ENCODE data around the gene LONP2.
"Not testable (repeated sequence)": the region's sequence is repeated elsewhere in the genome, so short reads cannot be mapped to it uniquely, and the experiment has no call there.

LONP2 gene

DNA sequence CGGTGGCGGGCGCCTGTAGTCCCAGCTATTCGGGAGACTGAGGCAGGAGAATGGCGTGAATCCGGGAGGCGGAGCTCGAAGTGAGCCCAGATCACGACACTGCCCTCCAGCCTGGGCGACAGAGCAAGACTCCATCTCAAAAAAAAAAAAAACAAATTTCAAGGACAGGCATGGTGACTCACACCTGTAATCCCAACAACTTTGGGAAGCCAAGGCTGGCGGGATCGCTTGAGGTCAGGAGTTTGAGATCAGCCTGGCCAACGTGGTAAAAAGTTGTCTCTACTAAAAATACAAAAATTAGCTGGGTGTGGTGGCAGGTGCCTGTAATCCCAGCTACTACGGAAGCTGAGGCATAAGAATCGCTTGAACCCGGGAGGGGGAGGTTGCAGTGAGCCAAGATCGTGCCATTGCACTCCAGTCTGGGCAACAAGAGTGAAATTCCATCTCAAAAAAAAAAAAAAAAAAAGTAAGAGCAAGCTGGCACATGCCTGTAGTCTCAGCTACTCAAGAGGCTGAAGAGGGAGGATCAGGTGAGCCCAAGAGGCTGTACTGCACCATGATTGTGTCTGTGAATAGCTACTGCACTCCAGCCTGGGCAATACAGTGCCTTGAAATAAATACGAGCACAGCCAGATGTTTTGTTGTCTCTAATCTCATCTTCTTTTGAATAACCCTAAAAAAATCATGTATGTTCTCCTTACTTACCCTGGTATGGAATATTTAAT is 126.7 kb downstream of the LONP2 start:
- not testable (repeated sequence) for DNase-seq

DNA sequence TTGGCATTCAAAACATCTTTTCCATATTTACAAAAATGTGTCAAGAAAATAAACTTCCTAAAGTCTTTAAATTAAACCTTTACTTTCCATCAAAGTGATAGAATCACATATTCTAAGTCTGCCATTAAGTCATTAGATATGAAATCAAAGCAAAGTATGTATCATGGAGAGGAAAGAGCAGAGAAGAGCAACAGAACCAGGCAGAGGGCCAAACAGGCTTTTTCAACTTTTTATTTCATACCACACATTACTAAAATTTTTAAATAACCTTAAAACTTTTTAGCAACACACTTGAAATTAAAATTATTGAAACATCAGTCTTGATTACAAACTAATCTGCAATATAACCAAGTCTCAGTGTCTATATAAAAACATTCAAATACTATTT is 127.3 kb downstream of the LONP2 start:
- DNase-seq, result no peak

DNA sequence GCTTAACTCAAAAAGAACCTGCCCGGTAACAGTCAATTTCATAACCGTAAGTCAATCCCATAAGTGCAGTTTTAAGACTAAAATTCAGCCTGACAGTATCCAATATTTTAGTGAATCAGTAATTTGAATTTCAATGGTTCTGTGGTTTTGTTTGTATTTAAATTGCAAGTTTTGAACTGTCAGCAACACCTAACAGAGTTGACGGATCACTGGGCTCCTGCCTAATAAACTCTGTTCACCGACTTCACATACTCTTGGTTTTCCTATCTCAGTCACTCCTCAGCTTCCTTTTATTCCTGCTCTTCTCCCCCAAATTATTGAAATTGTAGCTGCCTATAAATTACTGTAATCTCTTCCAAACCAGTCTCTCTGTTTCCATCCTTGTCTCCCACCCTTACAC is 128.6 kb downstream of the LONP2 start:
- DNase-seq, result no peak

DNA sequence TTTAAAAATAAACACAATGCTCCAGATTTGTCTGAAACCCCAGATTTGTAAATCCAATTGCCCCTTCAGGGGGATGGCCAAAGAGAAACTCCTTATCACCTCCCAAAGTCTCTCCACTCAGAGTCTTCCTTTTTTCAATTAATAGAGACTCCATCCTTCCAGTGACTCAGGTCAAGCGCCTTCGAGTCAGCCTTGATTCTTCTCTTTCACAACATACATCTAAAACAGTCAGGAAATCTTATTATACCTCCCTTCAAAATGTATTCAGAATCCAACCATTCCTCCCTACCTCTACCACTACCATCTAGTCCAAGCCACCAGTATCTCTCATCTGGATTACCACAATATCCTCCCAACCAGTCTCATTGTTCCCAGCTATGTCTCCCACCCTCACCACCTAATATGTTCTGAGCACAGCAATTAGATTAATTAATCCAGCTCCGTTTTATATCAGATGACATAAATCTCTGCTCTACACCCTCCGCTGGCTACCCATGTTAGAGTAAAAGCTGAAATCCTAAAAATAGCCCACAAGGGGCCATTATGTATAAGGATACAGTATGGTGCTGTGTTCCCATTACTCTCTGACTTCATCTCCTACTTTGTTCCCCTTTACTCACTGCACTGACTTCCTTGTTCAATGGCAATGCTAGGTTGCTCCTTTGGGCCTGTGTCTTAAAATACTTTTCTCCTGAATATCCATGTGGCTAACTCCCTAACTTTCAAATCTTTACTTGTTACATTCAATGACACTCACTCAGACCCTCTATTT is 129.3 kb downstream of the LONP2 start:
- DNase-seq, result no peak

DNA sequence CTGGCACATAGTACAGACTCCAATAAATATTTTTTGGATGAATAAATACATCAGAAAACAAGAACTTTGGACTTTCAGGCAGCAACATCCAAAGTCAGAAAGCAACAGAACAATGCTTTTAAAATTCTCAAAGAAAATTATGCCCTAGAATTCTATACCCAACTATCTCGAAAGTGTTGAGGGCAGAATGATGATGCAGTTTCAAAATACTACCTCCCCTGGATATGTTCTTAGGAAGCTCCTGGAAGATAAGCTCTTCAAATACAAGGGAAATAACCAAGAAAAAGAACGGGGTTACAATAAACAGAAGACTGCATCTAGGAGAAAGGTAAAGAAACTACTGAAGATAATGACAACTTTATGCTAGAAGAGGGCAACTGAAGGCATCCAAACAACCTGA is 130.2 kb downstream of the LONP2 start:
- DNase-seq, result no peak

DNA sequence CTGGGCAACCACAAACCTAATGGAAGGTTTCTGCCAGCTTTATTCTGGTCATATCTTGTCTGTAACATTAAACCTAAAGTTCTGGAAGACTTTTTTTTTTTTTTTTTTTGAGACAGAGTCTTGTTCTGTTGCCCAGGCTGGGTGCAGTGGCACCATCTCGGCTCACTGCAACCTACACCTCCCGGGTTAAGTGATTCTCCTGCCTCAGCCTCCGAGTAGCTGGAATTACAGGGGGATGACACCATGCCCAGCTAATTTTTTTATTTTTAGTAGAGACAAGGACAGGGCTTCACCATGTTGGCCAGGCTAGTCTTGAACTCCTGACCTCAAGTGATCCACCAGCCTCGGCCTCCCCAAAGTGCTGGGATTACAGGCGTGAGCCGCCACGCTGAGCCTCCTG is 133.2 kb downstream of the LONP2 start:
- DNase-seq, result not testable (repeated sequence)

- DNase-seq, result no peak
These were observed 134.2 kb downstream of the LONP2 start for GRCh38 chr16:48378276-48378675.

GRCh38 chr16:48378836-48379235 is 134.7 kb downstream of the LONP2 start:
- no peak for DNase-seq

GRCh38 chr16:48381201-48381600 is 137.1 kb downstream of the LONP2 start:
- no peak for DNase-seq

GRCh38 chr16:48382131-48382530 is 138.0 kb downstream of the LONP2 start:
- no peak for DNase-seq

DNA sequence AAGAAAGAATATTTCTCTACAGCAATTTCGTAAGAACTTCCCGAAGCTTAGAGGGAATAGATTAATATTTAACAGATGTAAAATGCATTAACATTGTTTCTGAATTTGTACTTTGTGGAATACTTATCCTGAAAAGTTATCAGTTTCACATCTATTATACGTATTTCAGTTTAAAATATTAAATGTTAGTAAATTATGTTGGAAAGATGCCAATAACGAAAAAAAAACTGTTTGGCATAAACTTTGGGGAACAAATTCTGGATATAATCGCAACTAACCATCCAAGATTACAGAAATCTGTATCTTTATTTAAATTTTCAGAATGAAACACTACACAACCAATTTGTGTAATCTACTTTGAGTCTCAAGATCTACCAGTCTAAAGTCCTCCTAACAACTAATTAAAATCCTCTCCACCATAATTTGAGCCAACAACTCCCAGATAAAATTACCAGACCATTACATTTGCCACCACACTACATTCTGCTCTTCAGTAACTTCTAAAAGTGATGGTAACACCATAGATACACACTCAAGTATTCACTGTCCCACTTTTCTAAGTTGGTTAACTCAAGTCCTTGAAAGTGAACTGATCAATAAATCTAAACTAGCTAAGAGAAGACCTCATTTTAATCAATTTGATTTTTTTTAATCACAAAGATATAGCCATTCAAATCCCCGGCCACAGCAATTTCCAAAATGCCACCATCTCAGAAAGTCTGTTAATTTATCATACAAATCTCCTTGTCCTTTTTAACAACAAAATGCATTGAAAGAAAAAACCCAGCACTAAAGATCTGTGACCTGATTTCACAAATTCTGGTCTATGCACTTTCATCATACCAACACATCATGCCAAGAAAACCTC is 139.1 kb downstream of the LONP2 start:
- no peak for DNase-seq

DNA sequence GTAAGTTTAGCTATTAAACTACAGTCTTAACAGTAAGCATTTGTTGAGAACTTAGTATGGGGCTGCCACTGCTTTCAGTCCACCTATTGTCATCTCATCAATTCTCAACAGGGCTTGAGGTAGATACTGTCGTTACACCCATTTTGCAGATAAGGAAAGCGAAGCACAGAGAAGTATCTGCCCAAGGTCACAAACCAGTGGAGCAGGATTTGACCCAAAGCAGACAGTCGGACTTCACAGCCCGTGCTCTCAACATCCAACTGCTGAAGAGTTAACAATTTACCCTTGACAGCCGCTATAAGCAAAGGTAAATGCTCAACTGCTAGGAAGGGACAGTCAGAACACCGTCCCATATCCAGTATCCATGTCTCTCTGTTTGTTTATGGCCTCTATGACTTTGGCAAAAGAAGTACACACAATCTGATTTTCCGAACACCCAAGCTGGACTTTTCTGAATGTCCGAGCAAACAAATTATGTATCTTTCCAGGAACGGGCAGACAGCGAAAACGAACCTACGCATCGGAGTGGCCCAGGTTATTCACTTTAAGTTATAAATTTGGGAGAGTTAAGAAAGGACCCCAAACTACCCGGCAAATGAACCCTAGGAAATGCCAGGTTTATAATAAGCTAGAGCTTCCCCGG is 139.9 kb downstream of the LONP2 start:
- DNase-seq, result no peak

- peak; percentile 72 for DNase-seq
These were observed 140.6 kb downstream of the LONP2 start for GRCh38 chr16:48384520-48385252.

GRCh38 chr16:48385253-48386150 is 141.4 kb downstream of the LONP2 start, which contains the start of gene SIAH1:
Gene SIAH1, minus strand, starts transcription at chr16:48385413. Its CDS starts 22,985 bp downstream, at chr16:48362428.
- peak; percentile 72 for DNase-seq

DNA sequence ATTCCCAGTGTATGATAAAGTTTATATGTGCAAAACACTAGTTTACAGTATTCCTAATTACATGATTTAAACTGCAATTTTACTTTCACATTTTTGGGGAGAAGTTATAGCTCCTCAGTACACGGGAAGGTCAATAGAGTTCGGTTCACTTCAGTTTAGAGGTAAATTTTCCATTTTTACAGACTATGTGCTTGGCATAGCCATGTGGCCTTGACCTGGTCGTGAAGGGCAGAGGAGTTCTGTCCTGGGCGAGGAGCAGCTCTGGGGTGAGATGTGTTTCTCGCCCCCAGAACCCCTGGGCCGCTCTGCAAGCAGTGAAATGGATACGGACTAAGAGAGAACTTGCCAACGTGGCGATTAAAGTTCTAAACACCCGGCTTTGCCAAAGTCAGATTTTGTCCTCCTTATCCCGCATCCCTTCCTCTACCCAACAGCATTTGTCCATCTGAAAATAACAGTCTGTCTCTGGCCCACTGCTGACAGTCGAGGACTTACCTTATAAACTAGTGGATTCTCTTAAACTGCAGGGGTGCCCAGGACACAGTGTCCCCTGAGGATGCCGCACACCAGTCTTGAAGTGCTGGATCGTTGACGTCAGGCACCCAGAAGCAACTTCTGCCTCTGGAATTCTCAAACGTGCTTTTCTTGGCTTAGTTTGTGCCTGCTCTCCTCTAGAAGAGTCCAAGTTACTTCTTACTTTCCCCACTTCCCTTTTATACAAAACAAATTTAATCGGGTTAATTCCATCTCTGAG is 142.6 kb downstream of the LONP2 start:
- DNase-seq, result no peak

DNA sequence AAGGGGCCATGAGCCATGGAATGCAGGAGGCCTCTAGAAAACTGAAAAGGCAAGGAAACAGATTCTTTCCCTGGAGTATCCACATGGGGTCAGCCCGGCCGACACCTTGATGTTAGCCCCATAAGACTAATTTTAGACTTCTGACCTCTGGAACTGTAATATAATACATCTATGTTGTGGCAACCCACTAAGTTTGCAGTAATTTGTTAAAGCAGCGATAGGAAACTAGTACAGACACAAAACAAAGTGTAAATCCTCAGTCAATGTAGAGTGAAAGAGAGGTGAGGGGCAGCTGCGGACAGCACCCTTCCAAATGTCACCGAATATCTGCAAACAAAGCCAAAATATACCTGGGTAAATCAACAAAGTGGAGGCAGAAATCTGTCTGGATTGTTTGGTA is 148.3 kb downstream of the LONP2 start:
- no peak for DNase-seq

DNA sequence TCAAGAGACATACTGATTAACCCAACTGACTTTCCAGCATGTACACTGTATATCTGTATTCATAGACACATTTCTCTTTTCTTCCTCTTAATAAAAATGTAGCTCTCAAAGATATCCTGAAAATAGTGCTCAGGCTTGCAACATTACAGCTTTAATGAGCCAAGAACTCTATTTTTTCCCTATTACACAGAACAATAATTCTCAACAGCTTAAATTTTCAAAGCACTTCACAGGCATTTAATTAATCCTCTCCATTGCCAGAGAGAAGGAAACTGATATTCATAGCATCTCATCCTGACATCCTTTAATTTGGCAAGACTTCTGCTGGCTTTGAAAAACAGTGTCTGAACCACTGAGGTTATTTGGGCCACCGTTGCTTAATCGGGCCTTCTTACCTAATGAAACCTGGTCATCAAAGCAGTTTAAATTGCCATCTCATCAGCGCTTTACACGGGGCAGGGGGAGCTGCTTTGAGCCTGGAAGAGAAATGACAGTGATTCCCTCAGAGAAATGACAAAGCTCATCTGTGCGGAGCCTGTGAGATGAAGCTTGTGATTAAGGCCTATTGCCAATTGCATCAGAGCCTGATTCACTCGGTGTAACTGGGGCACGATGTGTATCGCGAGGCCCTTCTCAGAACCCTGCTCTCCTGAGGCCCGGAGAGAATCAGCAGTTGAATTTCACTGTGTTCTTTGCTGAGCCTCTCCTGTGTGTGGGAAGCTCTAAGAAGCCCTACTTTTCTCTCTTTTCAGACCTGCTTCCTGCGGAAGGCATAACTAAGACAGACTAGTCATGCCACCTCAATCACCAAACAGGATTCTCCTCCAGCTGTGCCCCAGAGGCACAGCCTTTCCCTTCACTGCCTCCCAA is 149.6 kb downstream of the LONP2 start:
- no peak for DNase-seq

- DNase-seq, result no peak
These were observed 150.2 kb downstream of the LONP2 start for GRCh38 chr16:48394355-48394703.

DNA sequence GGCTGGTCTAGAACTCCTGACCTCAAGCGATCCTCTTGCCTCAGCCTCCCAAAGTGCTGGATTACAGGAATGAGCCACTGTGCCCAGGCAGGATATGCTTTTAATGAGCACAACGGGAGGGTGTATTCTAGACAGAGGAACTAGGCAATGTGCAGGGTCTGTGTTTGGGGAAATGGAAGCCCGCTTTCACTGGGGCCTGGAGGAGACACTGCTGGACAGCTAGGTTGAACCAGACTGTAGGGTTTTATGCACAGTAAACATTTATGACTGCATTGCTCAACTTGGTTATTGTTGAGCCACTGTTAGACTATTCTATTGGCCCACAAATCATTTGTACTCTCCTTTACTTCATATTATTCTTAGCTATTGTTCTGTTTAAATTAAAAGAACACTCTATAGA is 151.3 kb downstream of the LONP2 start:
- DNase-seq, result no peak
